Mucosa of descending colon (tissue), 3 donors: ENCODE data around the gene SHISA7. TPM values are rescaled to one million over a fixed set of nuclear protein-coding genes. Genes with fewer than 3 reads are reported as not detected.
"Not testable (repeated sequence)": the region's sequence is repeated elsewhere in the genome, so short reads cannot be mapped to it uniquely, and the experiment has no call there.

Experiments
- ATAC-seq: fragments of 200-7000 bp; cut with Tn5 transposase; one replicate; pipeline ENCODE4 v1.9.1; 2020; ENCODE audit warnings: mild to moderate bottlenecking, moderate library complexity
- DNase-seq, 3 donors: peaks; one replicate each; pipeline ENCODE4 v3.0.0-alpha.2; 2020
- H3K36me3 ChIP-seq: fragments of 200-600 bp; one replicate; pipeline ENCODE4 v1.8.0; 2021; ENCODE audit warnings: low read depth, mild to moderate bottlenecking
- H3K4me1 ChIP-seq: fragments of 200-600 bp; one replicate; pipeline ENCODE4 v1.8.0; 2021; ENCODE audit warnings: low read depth, mild to moderate bottlenecking
- H3K4me3 ChIP-seq: fragments of 200-600 bp; one replicate; pipeline ENCODE4 v1.8.0; 2021; ENCODE audit warnings: mild to moderate bottlenecking
- H3K9me3 ChIP-seq: fragments of 200-600 bp; one replicate; pipeline ENCODE4 v1.8.0; 2021; ENCODE audit warnings: mild to moderate bottlenecking
- CTCF ChIP-seq: fragments of 200-600 bp; IDR thresholded peaks from one replicate; pipeline ENCODE4 v1.8.0; 2022; ENCODE audit warnings: antibody characterized with exemption, mild to moderate bottlenecking
- intact Hi-C, 2 donors: fragments of 100-400 bp; cut with DNase I in 1 of 2; cut with micrococcal nuclease in 1 of 2; formaldehyde crosslinking; loops; one replicate each; pipeline versions ENCODE4 v1.11.0 to v1.11.1; 2022; cut with DNase I, micrococcal nuclease
- total RNA-seq, 3 donors: library from RNA; stranded (reverse); fragmentation: NEBNext Ultra II Directional in 2 of 3; extraction: Animal tissue kit (Norgen Biotek cat#: 25700) in 2 of 3; gene quantifications; one replicate each; pipeline versions ENCODE4 v1.2.1 to v1.2.4, GENCODE V29; 2021 to 2023
- donor health status: DM: no; HTN: no; CAD: no; lungs with moderate emphysema.
- donor health status: DM: no; HTN: no; CAD: no.
- donor health status: DM: no; HTN: yes; CAD: no.

The SHISA7 gene
- total RNA-seq, 3 donors from 2014 or later: 0.35 TPM; not detected in 2

DNA sequence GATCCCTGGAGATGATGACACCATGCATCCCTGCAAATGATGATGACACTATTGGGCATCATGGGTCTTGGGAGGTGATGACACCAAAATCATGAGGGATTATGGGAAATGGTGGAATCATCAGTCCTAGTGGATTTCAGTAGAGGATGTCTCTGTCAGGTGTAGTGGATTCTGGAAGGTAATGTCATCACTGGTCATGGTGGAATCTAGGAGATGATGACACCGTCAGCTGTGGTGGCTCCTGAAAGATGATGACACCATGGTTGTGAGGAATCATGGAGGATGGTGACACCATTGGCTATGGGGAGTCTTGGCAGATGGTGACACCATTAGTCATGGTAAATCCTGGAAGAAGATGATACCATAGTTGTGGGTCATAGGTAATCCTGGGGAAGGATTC is 11.9 kb downstream of the SHISA7 start:
- Histone ChIP-seq H3K4me1 (no peaks in the 10 kb centered on the region), H3K9me3 (no peaks in the 10 kb centered on the region), H3K36me3 (no peaks in the 10 kb centered on the region), H3K4me3 (no peak overlapping the region)
- DNase-seq (no peak), ATAC-seq (no peak)
- no peak for TF ChIP-seq CTCF
- intact Hi-C loops: no loop called here

GRCh38 chr19:55426042-55426441 is 17.1 kb downstream of the SHISA7 start:
- Histone ChIP-seq H3K4me1 (no peaks in the 10 kb centered on the region), H3K9me3 (no peaks in the 10 kb centered on the region), H3K36me3 (no peaks in the 10 kb centered on the region), H3K4me3 (no peak overlapping the region)
- DNase-seq: no peak
- intact Hi-C loops: no loop called here
- no peak for TF ChIP-seq CTCF
- no peak for ATAC-seq

- DNase-seq (no peak), ATAC-seq (no peak)
- H3K4me1 ChIP-seq: no peaks in the 10 kb centered on the region
- TF ChIP-seq CTCF: no peak
- no peak overlapping the region for H3K4me3 ChIP-seq
- H3K9me3 ChIP-seq: no peaks in the 10 kb centered on the region
- no peaks in the 10 kb centered on the region for H3K36me3 ChIP-seq
- intact Hi-C loops: no loop called here
These were observed 18.6 kb downstream of the SHISA7 start for GRCh38 chr19:55424518-55424917.

DNA sequence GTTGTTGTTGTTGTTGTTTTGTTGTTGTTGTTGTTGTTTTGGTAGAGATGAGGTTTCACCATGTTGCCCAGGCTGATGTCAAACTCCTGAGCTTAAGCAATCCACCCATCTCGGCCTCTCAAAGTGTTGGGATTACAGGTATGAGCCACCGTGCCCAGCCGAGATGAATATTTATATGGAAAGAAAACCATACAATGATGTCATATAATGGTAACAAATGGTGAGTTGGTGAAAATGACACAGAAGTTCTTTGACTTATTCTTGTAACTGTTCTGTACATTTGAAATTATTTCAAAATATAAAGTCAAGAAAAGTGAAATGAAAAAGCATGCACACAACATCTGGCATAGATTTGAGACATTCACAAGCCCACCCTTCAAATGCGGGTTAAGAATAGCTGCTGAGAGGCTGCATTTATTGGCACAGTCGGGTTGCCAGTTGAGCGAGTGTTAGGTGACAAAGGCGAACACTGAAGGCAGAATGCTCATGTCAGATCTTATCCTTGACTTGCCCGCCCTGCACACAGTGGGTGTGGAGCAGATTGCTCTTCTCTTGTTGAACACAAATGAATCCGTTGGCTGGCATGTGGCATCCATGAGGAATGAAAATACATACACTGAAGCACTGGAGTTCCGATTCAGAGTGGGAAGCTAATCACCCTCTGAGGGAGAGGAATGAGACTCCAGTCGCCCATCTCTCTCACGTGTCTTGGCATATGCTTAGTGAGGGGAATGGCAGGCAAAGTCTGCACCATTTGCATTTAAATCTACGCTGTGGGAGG is 19.7 kb downstream of the SHISA7 start:
- no peaks in the 10 kb centered on the region for H3K9me3 ChIP-seq
- no peak overlapping the region for H3K4me3 ChIP-seq
- ATAC-seq: no peak
- no peaks in the 10 kb centered on the region for H3K36me3 ChIP-seq
- intact Hi-C loops: no loop called here
- no peak for TF ChIP-seq CTCF
- no peak for DNase-seq
- H3K4me1 ChIP-seq: no peaks in the 10 kb centered on the region

- H3K4me1 ChIP-seq, H3K9me3 ChIP-seq, intact Hi-C loops, H3K36me3 ChIP-seq, ATAC-seq, H3K4me3 ChIP-seq: not testable (repeated sequence)
- DNase-seq: peak in 1 of 3 donors; percentile 12
These were observed 21.8 kb downstream of the SHISA7 start for GRCh38 chr19:55421281-55421680.

- no peak for DNase-seq
- intact Hi-C loops: no loop called here
- no peaks in the 10 kb centered on the region for H3K9me3 ChIP-seq
- no peaks in the 10 kb centered on the region for H3K36me3 ChIP-seq
- H3K4me3 ChIP-seq: no peak overlapping the region
- TF ChIP-seq CTCF: no peak
- H3K4me1 ChIP-seq: no peaks in the 10 kb centered on the region
- ATAC-seq: no peak
These were observed 23.4 kb downstream of the SHISA7 start for GRCh38 chr19:55419624-55420236.
